ENCODE results near the gene ACSL5. TPM values are rescaled to one million over a fixed set of nuclear protein-coding genes. Genes with fewer than 3 reads are reported as not detected.

The ACSL5 gene
- total and polyA plus RNA-seq, 4 donors, result 15.0 to 201 (median 43.5) TPM

DNA sequence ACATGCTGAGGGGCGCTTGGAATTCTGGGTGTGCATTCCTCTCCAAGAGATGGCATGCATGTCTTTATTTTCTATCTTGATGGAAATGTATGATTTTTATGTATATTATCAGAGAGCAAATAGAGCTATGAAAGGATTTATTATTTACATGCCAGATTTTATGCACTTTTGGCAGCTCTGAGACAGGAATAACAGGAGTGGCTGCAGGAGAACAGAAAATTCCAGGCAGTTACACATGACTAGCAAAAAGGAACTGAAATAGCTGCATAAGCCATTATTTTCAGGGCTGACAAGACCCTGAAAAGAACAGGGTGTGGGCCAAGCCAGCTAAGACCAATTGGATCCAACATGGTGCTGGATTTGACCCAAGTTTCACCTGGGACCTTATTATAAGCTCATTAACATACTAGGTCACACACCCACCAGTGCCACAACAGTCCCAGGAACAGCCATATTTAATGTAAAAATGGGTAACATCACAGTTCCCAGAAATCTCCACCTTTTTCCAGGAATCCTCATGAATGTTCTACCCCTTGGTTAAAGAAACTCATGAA, 43.2 kb upstream of the ACSL5 start:
- no peaks in the 10 kb centered on the region for H3K36me3 ChIP-seq (ENCODE audit: control insufficient read depth in 4 of 4, insufficient read depth in 3 of 4, low read depth in 1 of 4, low read length in 3 of 4)
- no peak overlapping the region for H3K4me3 ChIP-seq (ENCODE audit: low read depth in 1 of 3, low read length in 3 of 3)
- no peaks in the 10 kb centered on the region for H3K9me3 ChIP-seq (ENCODE audit: control insufficient read depth in 4 of 4, low read length in 3 of 4)
- TF ChIP-seq HNF4A (conservative IDR thresholded peaks at IDR 0.05), result no peak
- TF ChIP-seq, protein P1, sequence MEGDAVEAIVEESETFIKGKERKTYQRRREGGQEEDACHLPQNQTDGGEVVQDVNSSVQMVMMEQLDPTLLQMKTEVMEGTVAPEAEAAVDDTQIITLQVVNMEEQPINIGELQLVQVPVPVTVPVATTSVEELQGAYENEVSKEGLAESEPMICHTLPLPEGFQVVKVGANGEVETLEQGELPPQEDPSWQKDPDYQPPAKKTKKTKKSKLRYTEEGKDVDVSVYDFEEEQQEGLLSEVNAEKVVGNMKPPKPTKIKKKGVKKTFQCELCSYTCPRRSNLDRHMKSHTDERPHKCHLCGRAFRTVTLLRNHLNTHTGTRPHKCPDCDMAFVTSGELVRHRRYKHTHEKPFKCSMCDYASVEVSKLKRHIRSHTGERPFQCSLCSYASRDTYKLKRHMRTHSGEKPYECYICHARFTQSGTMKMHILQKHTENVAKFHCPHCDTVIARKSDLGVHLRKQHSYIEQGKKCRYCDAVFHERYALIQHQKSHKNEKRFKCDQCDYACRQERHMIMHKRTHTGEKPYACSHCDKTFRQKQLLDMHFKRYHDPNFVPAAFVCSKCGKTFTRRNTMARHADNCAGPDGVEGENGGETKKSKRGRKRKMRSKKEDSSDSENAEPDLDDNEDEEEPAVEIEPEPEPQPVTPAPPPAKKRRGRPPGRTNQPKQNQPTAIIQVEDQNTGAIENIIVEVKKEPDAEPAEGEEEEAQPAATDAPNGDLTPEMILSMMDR (IDR thresholded peaks at IDR 0.05; ENCODE audit: low read depth, low read length, missing input control), result no peak
- TF ChIP-seq JUND (IDR thresholded peaks at IDR 0.05), result no peak
- TF ChIP-seq RXRA (IDR thresholded peaks at IDR 0.05), result no peak
- TF ChIP-seq SP1 (IDR thresholded peaks at IDR 0.05), result no peak
- no peak for TF ChIP-seq RAD21 (IDR thresholded peaks at IDR 0.05)
- TF ChIP-seq, protein P2, sequence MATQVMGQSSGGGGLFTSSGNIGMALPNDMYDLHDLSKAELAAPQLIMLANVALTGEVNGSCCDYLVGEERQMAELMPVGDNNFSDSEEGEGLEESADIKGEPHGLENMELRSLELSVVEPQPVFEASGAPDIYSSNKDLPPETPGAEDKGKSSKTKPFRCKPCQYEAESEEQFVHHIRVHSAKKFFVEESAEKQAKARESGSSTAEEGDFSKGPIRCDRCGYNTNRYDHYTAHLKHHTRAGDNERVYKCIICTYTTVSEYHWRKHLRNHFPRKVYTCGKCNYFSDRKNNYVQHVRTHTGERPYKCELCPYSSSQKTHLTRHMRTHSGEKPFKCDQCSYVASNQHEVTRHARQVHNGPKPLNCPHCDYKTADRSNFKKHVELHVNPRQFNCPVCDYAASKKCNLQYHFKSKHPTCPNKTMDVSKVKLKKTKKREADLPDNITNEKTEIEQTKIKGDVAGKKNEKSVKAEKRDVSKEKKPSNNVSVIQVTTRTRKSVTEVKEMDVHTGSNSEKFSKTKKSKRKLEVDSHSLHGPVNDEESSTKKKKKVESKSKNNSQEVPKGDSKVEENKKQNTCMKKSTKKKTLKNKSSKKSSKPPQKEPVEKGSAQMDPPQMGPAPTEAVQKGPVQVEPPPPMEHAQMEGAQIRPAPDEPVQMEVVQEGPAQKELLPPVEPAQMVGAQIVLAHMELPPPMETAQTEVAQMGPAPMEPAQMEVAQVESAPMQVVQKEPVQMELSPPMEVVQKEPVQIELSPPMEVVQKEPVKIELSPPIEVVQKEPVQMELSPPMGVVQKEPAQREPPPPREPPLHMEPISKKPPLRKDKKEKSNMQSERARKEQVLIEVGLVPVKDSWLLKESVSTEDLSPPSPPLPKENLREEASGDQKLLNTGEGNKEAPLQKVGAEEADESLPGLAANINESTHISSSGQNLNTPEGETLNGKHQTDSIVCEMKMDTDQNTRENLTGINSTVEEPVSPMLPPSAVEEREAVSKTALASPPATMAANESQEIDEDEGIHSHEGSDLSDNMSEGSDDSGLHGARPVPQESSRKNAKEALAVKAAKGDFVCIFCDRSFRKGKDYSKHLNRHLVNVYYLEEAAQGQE (IDR thresholded peaks at IDR 0.05), result no peak
- no peak for TF ChIP-seq GABPA (IDR thresholded peaks at IDR 0.05 in 1 of 2, conservative IDR thresholded peaks at IDR 0.05 in 1 of 2)
- H3K27me3 ChIP-seq (ENCODE audit: control insufficient read depth in 4 of 4, insufficient read depth in 4 of 4, low read length in 3 of 4), result no peaks in the 10 kb centered on the region
- peaks cover 0 to 10% (median 5%) of the 10 kb centered on the region in 4 donors for H3K4me1 ChIP-seq (ENCODE audit: control insufficient read depth in 4 of 4, insufficient read depth in 4 of 4, low read length in 3 of 4)
- DNase-seq (ENCODE audit: low spot score), result no peak
- WGBS, result 90% methylated on average over 1 of the region's 1 CpG
- no peak overlapping the region for H3K9ac ChIP-seq (ENCODE audit: low read depth in 1 of 2, low read length in 2 of 2)
- no peak overlapping the region for H3K27ac ChIP-seq (ENCODE audit: low read depth in 1 of 2, low read length in 2 of 2)

DNA sequence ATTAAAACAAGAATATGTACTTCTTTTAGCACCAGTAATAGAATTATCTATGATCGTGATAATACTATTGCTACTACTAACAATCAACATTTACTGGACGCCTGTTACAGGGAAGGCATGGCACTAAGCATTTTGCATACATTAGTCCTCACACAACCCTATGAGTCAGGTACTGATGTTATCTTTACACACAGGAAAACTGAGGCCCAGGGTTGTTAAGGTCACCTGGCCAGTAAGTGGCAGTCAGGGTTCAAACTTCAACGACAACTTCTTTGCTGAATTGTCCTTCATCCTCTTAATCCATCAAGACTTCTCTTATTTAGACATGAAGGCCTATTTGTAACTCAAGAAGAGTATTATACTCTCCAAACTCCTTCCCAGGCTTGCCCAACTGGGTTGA, 41.9 kb upstream of the ACSL5 start:
- DNase-seq (ENCODE audit: low spot score), result no peak
- no peak for TF ChIP-seq FOXA1 (IDR thresholded peaks at IDR 0.05)
- no peak overlapping the region for H3K9ac ChIP-seq (ENCODE audit: low read depth in 1 of 2, low read length in 2 of 2)
- H3K9me3 ChIP-seq (ENCODE audit: control insufficient read depth in 4 of 4, low read length in 3 of 4), result no peaks in the 10 kb centered on the region
- H3K4me3 ChIP-seq (ENCODE audit: low read depth in 1 of 3, low read length in 3 of 3), result no peak overlapping the region
- no peaks in the 10 kb centered on the region for H3K27me3 ChIP-seq (ENCODE audit: control insufficient read depth in 4 of 4, insufficient read depth in 4 of 4, low read length in 3 of 4)
- 82% methylated on average over 3 of the region's 3 CpGs for WGBS
- no peaks in the 10 kb centered on the region for H3K36me3 ChIP-seq (ENCODE audit: control insufficient read depth in 4 of 4, insufficient read depth in 3 of 4, low read depth in 1 of 4, low read length in 3 of 4)
- H3K4me1 ChIP-seq (ENCODE audit: control insufficient read depth in 4 of 4, insufficient read depth in 4 of 4, low read length in 3 of 4), result peaks cover 0 to 12% (median 6%) of the 10 kb centered on the region in 4 donors
- H3K27ac ChIP-seq (ENCODE audit: low read depth in 1 of 2, low read length in 2 of 2), result no peak overlapping the region

DNA sequence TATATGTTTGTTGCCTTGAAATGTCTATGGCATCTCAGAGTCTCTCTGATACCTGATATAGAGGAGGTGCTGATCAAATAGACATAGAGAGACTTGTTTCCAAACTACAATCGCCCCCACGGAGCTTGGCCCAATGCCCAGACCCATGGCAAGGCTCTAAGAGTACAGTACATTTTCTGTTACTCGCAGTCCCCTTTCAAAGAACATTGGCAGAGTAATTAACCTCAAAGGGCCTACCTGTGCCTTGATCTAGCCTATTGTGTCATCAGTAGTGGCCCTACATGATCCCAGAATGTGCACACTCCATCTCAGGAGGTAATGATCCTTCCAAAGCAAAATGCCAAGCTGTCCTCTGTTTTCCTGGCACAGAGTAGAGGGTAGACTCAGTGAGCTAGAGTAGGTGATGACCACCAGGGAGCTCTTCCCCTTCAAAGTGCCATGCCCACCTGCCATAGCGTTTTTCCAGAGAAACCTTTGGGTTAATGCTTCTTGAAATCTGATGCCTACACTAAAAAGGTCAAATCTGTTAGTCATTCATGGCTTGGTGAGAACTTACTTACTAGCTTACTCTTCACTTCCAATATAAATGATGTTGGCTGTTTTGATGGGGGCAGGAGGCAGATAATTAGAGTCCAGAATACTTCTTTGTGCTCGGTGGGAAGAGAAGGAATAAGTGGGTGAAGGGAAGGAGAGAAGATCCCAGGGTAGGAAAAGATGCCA, 41.2 kb upstream of the ACSL5 start:
- Histone ChIP-seq H3K27me3 (ENCODE audit: control insufficient read depth in 4 of 4, insufficient read depth in 4 of 4, low read length in 3 of 4) (no peaks in the 10 kb centered on the region), H3K9me3 (ENCODE audit: control insufficient read depth in 4 of 4, low read length in 3 of 4) (no peaks in the 10 kb centered on the region), H3K4me1 (ENCODE audit: control insufficient read depth in 4 of 4, insufficient read depth in 4 of 4, low read length in 3 of 4) (peaks cover 0 to 12% (median 6%) of the 10 kb centered on the region in 4 donors), H3K9ac (ENCODE audit: low read depth in 1 of 2, low read length in 2 of 2) (no peak overlapping the region), H3K36me3 (ENCODE audit: control insufficient read depth in 4 of 4, insufficient read depth in 3 of 4, low read depth in 1 of 4, low read length in 3 of 4) (no peaks in the 10 kb centered on the region), H3K27ac (ENCODE audit: low read depth in 1 of 2, low read length in 2 of 2) (no peak overlapping the region), H3K4me3 (ENCODE audit: low read depth in 1 of 3, low read length in 3 of 3) (no peak overlapping the region)
- 43% methylated on average over 5 of the region's 5 CpGs for WGBS
- DNase-seq (ENCODE audit: low spot score), result peak; percentile 45
- TF ChIP-seq NR2F2 (IDR thresholded peaks at IDR 0.05) (no peak), RXRA (IDR thresholded peaks at IDR 0.05) (peak; percentile 82 to 92), TAF1 (conservative IDR thresholded peaks at IDR 0.05) (no peak), HNF4G (IDR thresholded peaks at IDR 0.05) (no peak), JUND (IDR thresholded peaks at IDR 0.05) (peak in 1 of 2 donors; percentile 26), EGR1 (IDR thresholded peaks at IDR 0.05; ENCODE audit: low read depth in 2 of 2) (no peak), FOXA1 (IDR thresholded peaks at IDR 0.05) (no peak), HNF4A (conservative IDR thresholded peaks at IDR 0.05) (peak; percentile 55 to 75), FOXA2 (IDR thresholded peaks at IDR 0.05) (no peak), YY1 (IDR thresholded peaks at IDR 0.05) (no peak), GABPA (IDR thresholded peaks at IDR 0.05 in 1 of 2, conservative IDR thresholded peaks at IDR 0.05 in 1 of 2) (no peak), SP1 (IDR thresholded peaks at IDR 0.05) (peak; percentile 74)
- TF ChIP-seq, protein P3, sequence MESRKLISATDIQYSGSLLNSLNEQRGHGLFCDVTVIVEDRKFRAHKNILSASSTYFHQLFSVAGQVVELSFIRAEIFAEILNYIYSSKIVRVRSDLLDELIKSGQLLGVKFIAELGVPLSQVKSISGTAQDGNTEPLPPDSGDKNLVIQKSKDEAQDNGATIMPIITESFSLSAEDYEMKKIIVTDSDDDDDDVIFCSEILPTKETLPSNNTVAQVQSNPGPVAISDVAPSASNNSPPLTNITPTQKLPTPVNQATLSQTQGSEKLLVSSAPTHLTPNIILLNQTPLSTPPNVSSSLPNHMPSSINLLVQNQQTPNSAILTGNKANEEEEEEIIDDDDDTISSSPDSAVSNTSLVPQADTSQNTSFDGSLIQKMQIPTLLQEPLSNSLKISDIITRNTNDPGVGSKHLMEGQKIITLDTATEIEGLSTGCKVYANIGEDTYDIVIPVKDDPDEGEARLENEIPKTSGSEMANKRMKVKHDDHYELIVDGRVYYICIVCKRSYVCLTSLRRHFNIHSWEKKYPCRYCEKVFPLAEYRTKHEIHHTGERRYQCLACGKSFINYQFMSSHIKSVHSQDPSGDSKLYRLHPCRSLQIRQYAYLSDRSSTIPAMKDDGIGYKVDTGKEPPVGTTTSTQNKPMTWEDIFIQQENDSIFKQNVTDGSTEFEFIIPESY (IDR thresholded peaks at IDR 0.05), result peak; percentile 18
- TF ChIP-seq, protein P1 (IDR thresholded peaks at IDR 0.05; ENCODE audit: low read depth, low read length, missing input control), result no peak
- TF ChIP-seq, protein P4, sequence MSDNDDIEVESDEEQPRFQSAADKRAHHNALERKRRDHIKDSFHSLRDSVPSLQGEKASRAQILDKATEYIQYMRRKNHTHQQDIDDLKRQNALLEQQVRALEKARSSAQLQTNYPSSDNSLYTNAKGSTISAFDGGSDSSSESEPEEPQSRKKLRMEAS (IDR thresholded peaks at IDR 0.05), result no peak

Data from liver (tissue), 9 donors.